Neural crest cell (in vitro differentiated cells): ENCODE data around the gene TDRD12. TPM values are rescaled to one million over a fixed set of nuclear protein-coding genes. Genes with fewer than 3 reads are reported as not detected.

Source experiments
- DNase-seq: peaks from one replicate; pipeline ENCODE4 v3.0.0; 2021; ENCODE audit warnings: low read depth, mixed read lengths, low spot score
- H3K27ac Mint-ChIP-seq: one replicate; pipeline ENCODE4 v1.8.0; 2021; ENCODE audit warnings: mild to moderate bottlenecking, mixed read lengths; ENCODE audit not compliant: unreplicated experiment
- H3K27me3 Mint-ChIP-seq: 2 replicates; pipeline ENCODE4 v1.8.0; 2021; ENCODE audit warnings: low read depth, mild to moderate bottlenecking, mixed read lengths
- H3K36me3 Mint-ChIP-seq: 2 replicates; pipeline ENCODE4 v1.8.0; 2021; ENCODE audit warnings: low read depth, mild to moderate bottlenecking, mixed read lengths
- H3K4me1 Mint-ChIP-seq: 2 replicates; pipeline ENCODE4 v1.8.0; 2021; ENCODE audit warnings: mixed read lengths
- H3K4me3 Mint-ChIP-seq: one replicate; pipeline ENCODE4 v1.8.0; 2021; ENCODE audit warnings: mild to moderate bottlenecking, mixed read lengths
- H3K9me3 Mint-ChIP-seq: 2 replicates; pipeline ENCODE4 v1.8.0; 2021; ENCODE audit warnings: mixed read lengths
- CTCF ChIP-seq: fragments of 200-600 bp; sonication (generic); conservative IDR thresholded peaks from 2 replicates; pipeline ENCODE4 v1.5.0; 2021; ENCODE audit warnings: antibody characterized with exemption, mild to moderate bottlenecking
- long read RNA-seq: library from polyadenylated mRNA; unstranded; transcript quantifications from one replicate; pipeline ENCODE4 v2.0.0, GENCODE V29; 2020
- total RNA-seq: library from RNA; stranded (reverse); gene quantifications from 2 replicates; pipeline ENCODE4 v1.2.1, GENCODE V29; 2021

Gene TDRD12
- 0.21 and 0.30 TPM in 2 replicates for total RNA-seq
- long read RNA-seq, result 0 reads

GRCh38 chr19:32719611-32720059, at the start of gene TDRD12:
Gene TDRD12 (plus strand): TSS chr19:32719767. CDS start chr19:32720073, 306 bp downstream.
- Mint-ChIP-seq H3K4me3 (no peak within 1 kb of the TSS), H3K36me3 (peaks cover 9% of the 10 kb centered on the region), H3K4me1 (no peaks in the 10 kb centered on the region), H3K27me3 (no peaks in the 10 kb centered on the region), H3K27ac (no peak within 1 kb of the TSS), H3K9me3 (no peaks in the 10 kb centered on the region)
- TF ChIP-seq CTCF, result no peak
- no peak for DNase-seq

- H3K36me3 Mint-ChIP-seq, result no peaks in the 10 kb centered on the region
- H3K9me3 Mint-ChIP-seq, result no peaks in the 10 kb centered on the region
- H3K4me3 Mint-ChIP-seq, result peak overlapping the region; percentile 94
- DNase-seq, result no peak
- TF ChIP-seq CTCF, result no peak
- peaks cover 27% of the 10 kb centered on the region for H3K27me3 Mint-ChIP-seq
- H3K27ac Mint-ChIP-seq, result no peak overlapping the region
- peaks cover 13% of the 10 kb centered on the region for H3K4me1 Mint-ChIP-seq
These were observed 47.5 kb upstream of the TDRD12 start for GRCh38 chr19:32671883-32672593.

- Mint-ChIP-seq H3K4me1 (peaks cover 21% of the 10 kb centered on the region), H3K36me3 (no peaks in the 10 kb centered on the region), H3K27me3 (peaks cover 35% of the 10 kb centered on the region), H3K27ac (no peak overlapping the region), H3K9me3 (no peaks in the 10 kb centered on the region), H3K4me3 (peak overlapping the region; percentile 94)
- DNase-seq, result no peak
- TF ChIP-seq CTCF, result no peak
These were observed 46.7 kb upstream of the TDRD12 start for GRCh38 chr19:32672841-32673240.

GRCh38 chr19:32673573-32673972, 46.0 kb upstream of the TDRD12 start:
- Mint-ChIP-seq H3K36me3 (no peaks in the 10 kb centered on the region), H3K27ac (no peak overlapping the region), H3K4me3 (peak overlapping the region; percentile 94), H3K27me3 (peaks cover 43% of the 10 kb centered on the region), H3K4me1 (peaks cover 21% of the 10 kb centered on the region), H3K9me3 (no peaks in the 10 kb centered on the region)
- DNase-seq, result no peak
- TF ChIP-seq CTCF, result no peak

- H3K4me1 Mint-ChIP-seq, result peaks cover 21% of the 10 kb centered on the region
- no peaks in the 10 kb centered on the region for H3K9me3 Mint-ChIP-seq
- no peaks in the 10 kb centered on the region for H3K36me3 Mint-ChIP-seq
- DNase-seq, result no peak
- H3K27ac Mint-ChIP-seq, result peak overlapping the region; percentile 2
- peak; percentile 17 for TF ChIP-seq CTCF
- peaks cover 50% of the 10 kb centered on the region for H3K27me3 Mint-ChIP-seq
- H3K4me3 Mint-ChIP-seq, result peak overlapping the region; percentile 94
These were observed 45.2 kb upstream of the TDRD12 start for GRCh38 chr19:32674153-32674930.
